ENCODE measurements around the gene RAP1B.

Gene RAP1B

GRCh38 chr12:68581926-68582325 is 28.8 kb upstream of the RAP1B start:
- Histone ChIP-seq H3K36me3 (no peaks in the 10 kb centered on the region), H3K9me3 (ENCODE audit: severe bottlenecking) (no peaks in the 10 kb centered on the region), H3K27me3 (ENCODE audit: insufficient read depth, low read depth, severe bottlenecking) (no peaks in the 10 kb centered on the region), H3K4me3 (ENCODE audit: low read depth, low read length) (no peak overlapping the region), H3K27ac (no peak overlapping the region)
- no peak for TF ChIP-seq CTCF (IDR thresholded peaks at IDR 0.05; ENCODE audit: low read depth, low read length)
- DNase-seq: no peak

- no peaks in the 10 kb centered on the region for H3K9me3 ChIP-seq (ENCODE audit: severe bottlenecking)
- no peak for TF ChIP-seq CTCF (IDR thresholded peaks at IDR 0.05; ENCODE audit: low read depth, low read length)
- no peaks in the 10 kb centered on the region for H3K36me3 ChIP-seq
- H3K27ac ChIP-seq: no peak overlapping the region
- H3K27me3 ChIP-seq (ENCODE audit: insufficient read depth, low read depth, severe bottlenecking): no peaks in the 10 kb centered on the region
- no peak overlapping the region for H3K4me3 ChIP-seq (ENCODE audit: low read depth, low read length)
- DNase-seq: no peak
Observed at GRCh38 chr12:68585966-68586365, 24.7 kb upstream of the RAP1B start.

GRCh38 chr12:68587448-68587873 is 23.2 kb upstream of the RAP1B start:
- no peaks in the 10 kb centered on the region for H3K9me3 ChIP-seq (ENCODE audit: severe bottlenecking)
- H3K27ac ChIP-seq: no peak overlapping the region
- no peaks in the 10 kb centered on the region for H3K36me3 ChIP-seq
- no peak overlapping the region for H3K4me3 ChIP-seq (ENCODE audit: low read depth, low read length)
- no peaks in the 10 kb centered on the region for H3K27me3 ChIP-seq (ENCODE audit: insufficient read depth, low read depth, severe bottlenecking)
- TF ChIP-seq CTCF (IDR thresholded peaks at IDR 0.05; ENCODE audit: low read depth, low read length): no peak
- DNase-seq: no peak

- DNase-seq: no peak
- H3K27ac ChIP-seq: no peak overlapping the region
- H3K4me3 ChIP-seq (ENCODE audit: low read depth, low read length): no peak overlapping the region
- H3K36me3 ChIP-seq: no peaks in the 10 kb centered on the region
- no peaks in the 10 kb centered on the region for H3K27me3 ChIP-seq (ENCODE audit: insufficient read depth, low read depth, severe bottlenecking)
- TF ChIP-seq CTCF (IDR thresholded peaks at IDR 0.05; ENCODE audit: low read depth, low read length): no peak
- H3K9me3 ChIP-seq (ENCODE audit: severe bottlenecking): no peaks in the 10 kb centered on the region
Observed at GRCh38 chr12:68589194-68589593, 21.5 kb upstream of the RAP1B start.

- Histone ChIP-seq H3K4me3 (ENCODE audit: low read depth, low read length) (no peak overlapping the region), H3K27me3 (ENCODE audit: insufficient read depth, low read depth, severe bottlenecking) (no peaks in the 10 kb centered on the region), H3K27ac (no peak overlapping the region), H3K36me3 (no peaks in the 10 kb centered on the region), H3K9me3 (ENCODE audit: severe bottlenecking) (no peaks in the 10 kb centered on the region)
- no peak for TF ChIP-seq CTCF (IDR thresholded peaks at IDR 0.05; ENCODE audit: low read depth, low read length)
- DNase-seq: no peak
Observed at GRCh38 chr12:68591734-68592418, 18.8 kb upstream of the RAP1B start.

GRCh38 chr12:68595241-68595640 is 15.5 kb upstream of the RAP1B start:
- H3K36me3 ChIP-seq: no peaks in the 10 kb centered on the region
- no peak overlapping the region for H3K27ac ChIP-seq
- no peak overlapping the region for H3K4me3 ChIP-seq (ENCODE audit: low read depth, low read length)
- H3K9me3 ChIP-seq (ENCODE audit: severe bottlenecking): no peaks in the 10 kb centered on the region
- no peaks in the 10 kb centered on the region for H3K27me3 ChIP-seq (ENCODE audit: insufficient read depth, low read depth, severe bottlenecking)
- DNase-seq: no peak
- no peak for TF ChIP-seq CTCF (IDR thresholded peaks at IDR 0.05; ENCODE audit: low read depth, low read length)
